Measurements from ENCODE around the gene ME3. TPM values are rescaled to one million over a fixed set of nuclear protein-coding genes. Genes with fewer than 3 reads are reported as not detected.

ME3 gene
- total RNA-seq, 1 donor from 2014 or later: 12.2 TPM

DNA sequence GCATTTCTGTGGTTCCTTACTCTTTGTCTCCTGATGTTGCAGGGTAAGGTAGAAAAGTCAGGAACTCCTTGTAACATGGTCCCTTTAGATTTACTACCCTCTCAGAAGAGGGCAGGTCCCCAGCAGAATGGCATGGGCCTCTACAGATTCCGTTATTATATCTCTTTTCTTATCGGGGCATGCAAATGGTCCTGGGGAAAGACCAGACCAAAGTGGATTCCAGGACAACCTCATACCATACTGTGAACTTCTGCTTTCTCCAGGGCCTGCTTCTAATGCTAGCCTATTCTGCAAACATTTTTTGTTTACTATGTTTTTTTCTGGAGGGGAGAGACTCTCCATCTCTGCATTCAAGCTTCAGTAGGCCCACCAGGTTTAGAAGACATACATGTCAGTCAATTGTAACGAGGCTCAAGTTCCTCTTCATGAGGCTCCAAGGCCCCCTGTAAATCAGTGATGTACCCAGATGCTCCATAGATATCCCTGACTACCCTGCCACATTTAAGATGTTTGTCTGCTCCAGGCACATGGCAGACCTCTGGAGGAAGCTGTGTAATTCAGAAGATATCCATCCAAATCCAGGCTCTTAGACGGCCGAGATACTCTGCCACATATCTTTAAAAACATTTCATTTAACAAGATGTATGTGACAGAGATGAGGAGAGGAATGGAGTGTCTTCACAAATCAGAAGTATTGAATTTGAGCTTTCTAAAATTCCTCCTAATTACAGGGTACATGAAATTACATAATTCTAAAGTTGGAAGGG, 8.5 kb upstream of the ME3 start:
- H3K4me3 Mint-ChIP-seq: no peak overlapping the region
- DNase-seq: no peak
- H3K9me3 Mint-ChIP-seq: no peaks in the 10 kb centered on the region
- no peaks in the 10 kb centered on the region for H3K27me3 Mint-ChIP-seq
- no peak overlapping the region for H3K27ac Mint-ChIP-seq
- no peaks in the 10 kb centered on the region for H3K4me1 Mint-ChIP-seq
- H3K36me3 Mint-ChIP-seq (ENCODE audit: low read depth): no peaks in the 10 kb centered on the region
- intact Hi-C loops (cut with micrococcal nuclease): loop anchor here (10.0 kb wide), 1 partner anchor 466 kb away; no protein-coding TSS in a partner anchor

DNA sequence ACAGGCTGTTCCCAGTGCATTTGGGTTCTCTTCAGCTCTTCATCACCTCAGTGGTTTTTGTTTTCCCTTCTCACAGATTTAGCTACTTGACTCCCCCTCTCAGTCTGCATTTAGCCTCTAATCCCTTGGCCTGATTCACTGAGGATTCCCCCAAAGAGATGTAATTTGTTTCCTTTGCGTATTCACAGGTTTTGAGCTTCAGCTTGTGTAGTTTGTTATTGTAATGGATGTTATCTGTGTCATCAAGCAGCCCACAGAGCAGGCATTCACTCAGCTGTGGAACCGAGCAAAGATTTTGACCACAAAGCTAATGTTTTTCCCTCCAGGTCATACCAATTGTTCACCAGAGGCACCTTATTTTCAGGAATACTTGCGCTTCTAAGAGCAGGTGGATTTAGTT, 6.4 kb upstream of the ME3 start:
- Mint-ChIP-seq H3K9me3 (no peaks in the 10 kb centered on the region), H3K27me3 (no peaks in the 10 kb centered on the region), H3K36me3 (ENCODE audit: low read depth) (no peaks in the 10 kb centered on the region), H3K4me1 (no peaks in the 10 kb centered on the region), H3K4me3 (no peak overlapping the region), H3K27ac (no peak overlapping the region)
- no peak for DNase-seq
- intact Hi-C loops (cut with micrococcal nuclease): no loop called here

DNA sequence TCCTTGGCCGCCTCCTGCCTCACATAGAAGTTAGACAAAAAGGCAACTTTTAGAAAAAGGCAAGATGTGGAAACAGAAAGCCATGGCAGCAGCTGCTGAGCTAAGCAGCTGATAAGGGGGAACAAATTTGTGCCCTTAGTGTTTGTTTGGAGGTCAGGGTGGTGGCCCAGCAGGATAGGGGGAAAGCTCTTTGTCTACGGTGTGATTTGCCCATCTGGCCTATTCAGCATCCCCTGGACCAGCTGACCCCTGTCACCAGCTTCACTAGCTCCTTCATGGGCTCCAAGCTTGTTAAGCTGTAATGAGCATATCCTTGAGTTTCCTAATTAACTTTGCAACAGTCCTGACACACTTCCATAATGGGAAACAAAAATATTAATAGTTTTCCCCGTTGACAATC, 5.9 kb upstream of the ME3 start:
- no peaks in the 10 kb centered on the region for H3K36me3 Mint-ChIP-seq (ENCODE audit: low read depth)
- DNase-seq: no peak
- H3K9me3 Mint-ChIP-seq: no peaks in the 10 kb centered on the region
- no peak overlapping the region for H3K27ac Mint-ChIP-seq
- H3K4me1 Mint-ChIP-seq: no peaks in the 10 kb centered on the region
- intact Hi-C loops (cut with micrococcal nuclease): no loop called here
- H3K4me3 Mint-ChIP-seq: no peak overlapping the region
- peaks cover 1% of the 10 kb centered on the region for H3K27me3 Mint-ChIP-seq

DNA sequence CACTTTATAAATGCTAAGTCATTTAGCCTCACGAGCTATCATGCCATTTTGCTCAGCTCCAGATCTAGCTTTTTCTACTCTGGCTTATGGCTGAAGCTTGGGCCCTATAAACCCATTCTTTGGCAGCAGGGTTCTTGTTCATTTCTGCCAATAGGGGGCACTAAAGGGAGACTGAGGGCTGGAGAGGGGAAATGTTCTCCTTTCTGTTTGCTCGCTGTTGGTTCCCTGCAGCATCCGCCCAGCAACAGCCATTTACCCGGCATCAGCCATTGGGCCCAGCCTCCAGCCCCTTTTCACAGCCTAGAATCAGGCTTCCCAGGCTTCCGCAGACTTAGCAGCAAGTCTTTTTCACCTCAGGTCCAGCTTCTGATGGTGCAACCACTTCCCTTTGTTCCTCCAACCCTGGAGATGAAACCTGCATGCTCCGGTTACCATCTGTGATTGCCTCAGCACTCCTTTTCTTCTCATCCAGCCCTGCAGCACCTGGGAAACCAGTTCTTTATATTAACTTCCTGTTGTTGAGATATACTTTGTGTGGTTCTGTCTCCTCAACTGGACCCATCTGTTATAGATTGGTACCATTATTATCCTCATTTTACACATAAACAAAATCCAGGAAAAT, 4.2 kb upstream of the ME3 start:
- DNase-seq: peak; percentile 64
- H3K27me3 Mint-ChIP-seq: peaks cover 4% of the 10 kb centered on the region
- no peaks in the 10 kb centered on the region for H3K9me3 Mint-ChIP-seq
- no peak overlapping the region for H3K27ac Mint-ChIP-seq
- no peak overlapping the region for H3K4me3 Mint-ChIP-seq
- peaks cover 3% of the 10 kb centered on the region for H3K4me1 Mint-ChIP-seq
- intact Hi-C loops (cut with micrococcal nuclease): no loop called here
- H3K36me3 Mint-ChIP-seq (ENCODE audit: low read depth): no peaks in the 10 kb centered on the region

DNA sequence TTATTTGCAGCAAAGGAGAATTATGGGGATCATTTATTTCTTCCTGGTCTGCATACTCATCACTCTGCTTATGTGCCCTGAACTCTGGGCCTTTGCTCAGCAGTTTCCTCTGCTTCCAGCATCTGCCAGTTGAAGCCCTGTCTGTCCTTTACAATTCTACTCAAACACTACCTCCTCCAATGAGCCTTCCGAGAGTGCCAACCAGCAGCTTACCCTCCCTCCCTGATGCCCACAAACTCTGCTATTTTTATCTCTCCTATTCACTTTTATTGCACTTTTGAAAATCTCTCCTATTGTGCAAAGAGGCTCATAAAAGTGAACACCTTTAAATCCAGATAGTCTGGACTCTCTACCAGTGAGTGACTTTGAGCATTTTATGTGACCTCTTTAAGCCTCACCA, 3.6 kb upstream of the ME3 start:
- Mint-ChIP-seq H3K27me3 (peaks cover 9% of the 10 kb centered on the region), H3K4me1 (peaks cover 7% of the 10 kb centered on the region), H3K4me3 (no peak overlapping the region), H3K9me3 (no peaks in the 10 kb centered on the region), H3K27ac (no peak overlapping the region), H3K36me3 (ENCODE audit: low read depth) (no peaks in the 10 kb centered on the region)
- intact Hi-C loops (cut with micrococcal nuclease): no loop called here
- peak; percentile 21 for DNase-seq

DNA sequence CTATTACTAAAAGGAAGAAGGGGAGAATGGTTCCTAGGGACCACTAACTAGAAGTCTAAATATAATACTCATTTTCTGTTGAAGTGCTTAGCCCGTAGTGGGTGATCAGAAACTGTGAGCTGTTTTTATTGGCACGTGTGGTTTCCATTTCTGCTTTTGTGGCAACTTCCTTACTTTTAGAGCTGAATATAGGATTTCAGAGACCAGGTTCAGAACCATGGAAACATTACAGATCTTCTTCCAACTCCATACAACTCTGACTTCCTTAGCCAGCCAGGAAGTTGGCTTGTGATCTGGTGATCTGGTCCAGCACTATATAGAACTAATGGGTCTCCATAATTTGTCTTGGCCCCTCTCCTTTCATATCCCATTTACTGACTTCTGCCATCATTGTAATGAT, 2.6 kb upstream of the ME3 start:
- Mint-ChIP-seq H3K36me3 (ENCODE audit: low read depth) (no peaks in the 10 kb centered on the region), H3K27ac (no peak overlapping the region), H3K4me1 (peaks cover 10% of the 10 kb centered on the region), H3K9me3 (no peaks in the 10 kb centered on the region), H3K27me3 (peaks cover 16% of the 10 kb centered on the region), H3K4me3 (no peak overlapping the region)
- DNase-seq: peak; percentile 37
- intact Hi-C loops (cut with micrococcal nuclease): no loop called here

DNA sequence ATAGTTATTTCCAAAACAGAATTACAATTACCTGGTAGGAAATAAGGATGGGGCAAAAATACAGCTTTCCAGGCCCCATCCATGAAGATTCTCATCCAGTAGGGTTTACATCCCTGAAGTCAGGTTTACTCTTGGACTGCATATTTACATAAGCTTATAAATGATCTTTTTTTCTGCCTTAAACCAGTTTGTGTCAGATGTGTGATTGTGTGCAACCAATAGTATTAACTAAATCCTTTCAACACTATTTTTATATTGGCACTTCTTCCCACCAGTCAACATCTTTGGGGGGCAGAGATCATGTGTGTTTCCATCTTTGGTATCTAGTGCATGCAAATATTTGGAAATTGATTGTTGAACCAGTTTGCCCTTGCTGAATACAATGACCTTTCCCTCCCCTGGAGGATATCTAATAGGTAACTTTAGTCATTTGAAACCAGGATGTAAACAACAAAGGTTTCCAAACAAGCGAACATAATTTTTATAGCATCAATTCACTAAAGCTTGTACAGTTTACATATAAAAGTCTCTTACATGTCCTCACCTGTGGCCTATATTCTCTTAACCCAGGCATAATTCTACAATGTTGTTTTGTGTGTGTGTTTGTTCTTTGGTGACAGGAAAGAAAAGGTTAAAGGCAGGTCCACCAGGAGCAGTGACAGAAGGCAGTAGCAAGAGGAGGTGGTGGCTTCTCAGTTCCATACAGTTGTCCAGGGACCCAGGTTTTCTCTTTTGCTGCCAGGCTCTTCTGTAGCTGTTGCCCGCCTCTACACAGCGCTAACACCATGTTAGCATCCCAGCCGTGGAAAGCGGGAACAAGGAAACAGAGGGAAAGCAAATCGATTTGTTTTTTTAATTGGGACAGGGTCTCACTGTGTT, 1.7 kb upstream of the ME3 start:
- Mint-ChIP-seq H3K4me1 (peaks cover 12% of the 10 kb centered on the region), H3K36me3 (ENCODE audit: low read depth) (no peaks in the 10 kb centered on the region), H3K9me3 (no peaks in the 10 kb centered on the region), H3K27me3 (peaks cover 25% of the 10 kb centered on the region), H3K27ac (no peak overlapping the region), H3K4me3 (no peak overlapping the region)
- intact Hi-C loops (cut with micrococcal nuclease): loop anchor here (2.0 to 5.0 kb wide), 3 partner anchors 13 to 217 kb away; partner anchors contain the start of gene PRSS23
- DNase-seq: no peak

DNA sequence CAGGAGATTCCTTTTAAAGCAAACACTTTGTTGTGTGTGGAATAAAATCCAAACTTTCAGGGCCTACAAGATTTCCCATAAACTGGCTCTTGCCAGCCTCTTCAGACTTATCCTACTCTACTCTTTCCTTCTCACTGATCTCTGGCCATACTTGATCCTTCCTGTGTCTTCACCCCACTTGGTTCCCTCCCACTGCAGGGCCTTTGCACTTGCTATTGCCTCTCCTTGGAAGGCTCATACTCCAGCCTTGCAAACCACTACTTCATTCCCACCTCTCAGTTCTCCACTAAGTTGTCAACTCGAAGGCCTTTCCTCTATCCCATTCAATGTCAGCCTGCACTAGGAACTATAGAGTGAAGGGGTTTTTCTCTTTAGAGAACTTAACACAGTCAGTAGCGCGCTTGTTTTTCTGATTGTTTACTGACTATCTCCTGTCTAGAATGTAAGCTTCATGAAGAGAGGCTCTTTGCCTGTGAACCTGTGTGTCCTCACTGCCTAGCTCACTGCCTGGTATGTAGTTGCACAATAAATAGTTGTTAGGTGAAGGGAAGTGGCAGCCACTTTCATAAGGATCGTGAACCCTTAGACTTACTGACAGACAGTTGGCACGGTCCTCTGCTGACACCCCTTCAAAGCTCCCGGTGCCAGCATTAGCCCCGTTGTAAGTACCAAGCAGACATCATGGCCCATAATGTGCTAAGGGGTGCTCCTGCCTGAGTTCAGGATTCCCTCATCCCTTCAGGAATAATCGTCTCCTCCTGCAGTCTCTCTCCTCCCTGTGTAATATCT, 833 bp upstream of the ME3 start:
- peaks cover 32% of the 10 kb centered on the region for H3K27me3 Mint-ChIP-seq

DNA sequence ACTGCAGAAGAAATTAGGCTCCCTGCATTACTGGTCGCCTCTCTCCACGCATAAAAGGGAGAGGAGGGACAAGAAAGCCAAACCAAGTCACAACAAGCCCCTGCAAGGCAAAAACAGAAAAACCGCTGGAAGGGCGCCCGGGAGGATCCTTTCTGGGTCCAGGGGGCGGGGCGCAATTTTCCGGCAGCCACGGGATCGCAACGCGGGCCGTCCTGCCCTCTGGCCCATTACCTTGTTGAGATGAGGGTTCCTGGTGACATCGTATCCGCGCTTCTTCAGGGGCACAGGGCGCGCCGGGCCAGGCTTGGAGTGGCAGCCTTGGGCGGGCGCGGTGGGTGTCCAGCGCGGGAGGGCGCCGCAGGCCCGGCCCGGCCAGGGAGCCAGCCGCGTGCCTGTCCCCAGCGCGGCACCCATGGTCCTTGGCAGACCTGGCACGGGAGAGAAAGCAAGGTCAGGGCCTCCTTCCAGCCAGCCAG, 847 bp downstream of the ME3 start:
- Mint-ChIP-seq H3K27ac (peak overlapping the region; percentile 63), H3K36me3 (ENCODE audit: low read depth) (no peaks in the 10 kb centered on the region), H3K4me1 (peaks cover 12% of the 10 kb centered on the region), H3K4me3 (peak overlapping the region; percentile 76), H3K9me3 (no peaks in the 10 kb centered on the region), H3K27me3 (peaks cover 34% of the 10 kb centered on the region)
- intact Hi-C loops (cut with micrococcal nuclease): loop anchor here (2.0 to 5.0 kb wide), 3 partner anchors 15 to 214 kb away; partner anchors contain the start of gene PRSS23
- peak; percentile 68 for DNase-seq

More for the DNA sequence above, 833 bp upstream of the ME3 start:
- Mint-ChIP-seq H3K4me3 (peak overlapping the region; percentile 51), H3K36me3 (ENCODE audit: low read depth) (no peaks in the 10 kb centered on the region), H3K4me1 (peaks cover 12% of the 10 kb centered on the region), H3K9me3 (no peaks in the 10 kb centered on the region), H3K27ac (peak overlapping the region; percentile 54)
- intact Hi-C loops (cut with micrococcal nuclease): loop anchor here (2.0 to 5.0 kb wide), 3 partner anchors 14 to 216 kb away; partner anchors contain the start of gene PRSS23
- no peak for DNase-seq

DNA sequence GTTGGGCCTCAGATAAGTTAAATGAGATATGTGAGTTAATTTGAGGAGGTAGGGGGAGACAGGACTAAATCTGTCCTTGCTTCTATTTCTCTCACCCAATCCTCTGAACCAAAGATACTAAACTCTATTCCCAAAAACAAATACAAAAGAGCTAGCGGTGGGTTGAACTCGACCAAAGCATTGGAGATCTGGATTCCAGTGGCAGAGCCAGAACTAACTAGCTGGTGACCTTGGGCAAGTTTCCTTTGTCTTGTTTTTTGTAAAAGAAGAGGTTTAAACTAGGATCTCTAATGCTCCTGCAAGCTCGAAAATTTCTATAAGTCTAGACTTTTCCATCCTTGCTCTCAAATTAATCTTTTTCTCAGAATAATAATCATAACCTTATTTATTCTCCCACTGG, 1.5 kb downstream of the ME3 start:
- no peaks in the 10 kb centered on the region for H3K36me3 Mint-ChIP-seq (ENCODE audit: low read depth)
- intact Hi-C loops (cut with micrococcal nuclease): loop anchor here (5.0 kb wide), 2 partner anchors 131 to 214 kb away; partner anchors contain the start of gene PRSS23
- peak; percentile 48 for DNase-seq
- peaks cover 12% of the 10 kb centered on the region for H3K4me1 Mint-ChIP-seq
- H3K27ac Mint-ChIP-seq: no peak overlapping the region
- no peaks in the 10 kb centered on the region for H3K9me3 Mint-ChIP-seq
- peaks cover 34% of the 10 kb centered on the region for H3K27me3 Mint-ChIP-seq
- H3K4me3 Mint-ChIP-seq: peak overlapping the region; percentile 76

DNA sequence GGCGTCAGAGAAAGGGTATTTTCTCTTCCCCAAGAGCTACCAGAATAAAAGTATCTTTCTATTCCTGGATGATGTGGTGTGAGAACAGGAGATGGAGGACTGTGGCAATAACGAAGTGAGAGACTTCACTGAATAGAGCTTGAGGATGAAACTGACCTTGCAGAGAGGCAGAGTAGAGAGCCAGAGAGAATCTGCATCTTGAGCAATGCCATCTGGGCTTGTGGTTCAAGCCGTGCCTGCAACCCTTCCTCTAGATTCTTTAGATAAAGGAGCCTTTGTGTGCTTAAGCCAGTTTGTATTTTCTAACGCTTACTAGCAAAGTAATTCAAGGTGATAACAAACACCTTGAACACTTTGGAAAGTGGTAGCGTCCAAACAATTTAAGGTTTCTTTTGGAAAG, 2.2 kb downstream of the ME3 start:
- Mint-ChIP-seq H3K4me1 (peaks cover 12% of the 10 kb centered on the region), H3K36me3 (ENCODE audit: low read depth) (no peaks in the 10 kb centered on the region), H3K4me3 (peak overlapping the region; percentile 76), H3K27ac (no peak overlapping the region), H3K9me3 (no peaks in the 10 kb centered on the region), H3K27me3 (peaks cover 36% of the 10 kb centered on the region)
- intact Hi-C loops (cut with micrococcal nuclease): loop anchor here (5.0 kb wide), 2 partner anchors 132 to 213 kb away; partner anchors contain the start of gene PRSS23
- DNase-seq: peak; percentile 41

DNA sequence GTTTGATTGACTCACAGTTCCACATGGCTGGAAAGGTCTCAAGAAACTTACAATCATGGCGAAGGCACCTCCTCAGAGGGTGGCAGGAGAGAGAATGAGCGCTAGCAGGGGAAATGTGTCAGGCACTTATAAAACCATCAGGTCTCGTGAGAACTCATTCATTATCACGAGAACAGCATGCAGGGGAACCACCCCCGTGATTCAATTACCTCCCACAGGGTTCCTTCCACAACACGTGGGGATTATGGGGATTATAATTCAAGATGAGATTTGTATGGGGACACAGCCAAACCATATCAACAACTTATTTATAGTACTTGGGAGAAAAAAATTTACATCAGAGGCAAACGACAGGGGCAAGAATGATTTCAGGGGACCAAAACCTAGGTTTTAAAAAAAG, 3.0 kb downstream of the ME3 start:
- no peaks in the 10 kb centered on the region for H3K36me3 Mint-ChIP-seq (ENCODE audit: low read depth)
- H3K27me3 Mint-ChIP-seq: peaks cover 36% of the 10 kb centered on the region
- H3K9me3 Mint-ChIP-seq: no peaks in the 10 kb centered on the region
- peaks cover 12% of the 10 kb centered on the region for H3K4me1 Mint-ChIP-seq
- no peak overlapping the region for H3K27ac Mint-ChIP-seq
- no peak overlapping the region for H3K4me3 Mint-ChIP-seq
- DNase-seq: peak; percentile 33
- intact Hi-C loops (cut with micrococcal nuclease): no loop called here

DNA sequence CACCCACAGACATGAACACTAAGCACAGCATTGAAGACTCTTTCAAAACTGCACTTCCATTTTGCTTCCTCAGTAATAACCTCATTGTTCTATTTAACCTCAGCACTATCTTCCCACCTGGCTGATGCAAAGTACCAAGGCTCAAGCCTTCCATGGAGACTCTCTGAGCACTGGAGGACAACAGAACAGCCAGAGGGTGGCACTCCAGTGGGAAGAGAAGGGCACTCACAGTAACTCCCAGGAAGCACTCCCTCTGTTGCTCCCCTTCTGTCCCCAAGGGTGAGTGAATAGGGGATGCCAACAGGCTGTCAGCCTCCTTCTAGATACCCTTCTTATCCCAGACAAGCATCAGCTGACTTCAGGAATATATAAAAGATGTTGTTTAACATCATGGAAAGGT, 3.5 kb downstream of the ME3 start:
- H3K27me3 Mint-ChIP-seq: peaks cover 36% of the 10 kb centered on the region
- no peaks in the 10 kb centered on the region for H3K9me3 Mint-ChIP-seq
- peak; percentile 35 for DNase-seq
- H3K36me3 Mint-ChIP-seq (ENCODE audit: low read depth): no peaks in the 10 kb centered on the region
- peaks cover 12% of the 10 kb centered on the region for H3K4me1 Mint-ChIP-seq
- intact Hi-C loops (cut with micrococcal nuclease): no loop called here
- H3K4me3 Mint-ChIP-seq: no peak overlapping the region
- H3K27ac Mint-ChIP-seq: no peak overlapping the region

Measured in activated CD4-positive, alpha-beta T cell treated with anti-CD3 and anti-CD28 coated beads, Interleukin-2, amount 10 ng/mL, durations not matched to agents 24 days and 14 days (primary cell).